GM12878 (cell line): ENCODE measurements around the gene CEBPG. TPM values are rescaled to one million over a fixed set of nuclear protein-coding genes. Genes with fewer than 3 reads are reported as not detected.

Experiments used
- ATAC-seq: fragments of 200-7000 bp; cut with Tn5 transposase; 3 replicates; pipeline ENCODE4 v1.9.1; 2020; ENCODE audit warnings: mild to moderate bottlenecking, moderate library complexity
- BruUV-seq: library from RNA; stranded (reverse); fragments of 400-500 nt; replicated peaks from 2 replicates; lab custom pipeline; 2021; lab: Mats Ljungman, UMichigan
- CTCF ChIA-PET: fragments of 300-600 bp; sonication (Branson Sonifier 250); formaldehyde crosslinking; extraction: SDS; loops from one replicate; lab custom pipeline; 2021; ENCODE audit warnings: inconsistent platforms; lab: Yijun Ruan, JAX
- POLR2A ChIA-PET: fragments of 350-600 bp; formaldehyde crosslinking; extraction: SDS; loops from one replicate; lab custom pipeline; 2021; ENCODE audit warnings: inconsistent platforms; lab: Charles Lee
- RAD21 ChIA-PET: fragments of 300-600 bp; sonication (Branson Sonifier 250); formaldehyde crosslinking; loops from one replicate; lab custom pipeline; 2023; ENCODE audit warnings: antibody characterized with exemption; ENCODE audit not compliant: unreplicated experiment; lab: Charles Lee
- SMC1A ChIA-PET: fragments of 300-600 bp; sonication (Branson Sonifier 250); formaldehyde crosslinking; loops from one replicate; lab custom pipeline; 2023; ENCODE audit not compliant: unreplicated experiment, uncharacterized antibody; lab: Charles Lee
- DNase-seq: peaks from one replicate; pipeline ENCODE4 v3.0.0-alpha.2; 2011; ENCODE audit warnings: low read depth, low spot score
- FAIRE-seq: peaks from 3 replicates; lab custom pipeline; 2011; peaks lifted over from hg19 to GRCh38; lab: Jason Lieb, UNC
- H2AFZ ChIP-seq: 2 replicates; pipeline ENCODE4 v1.6.0; 2011; ENCODE audit warnings: low read depth, low read length, control low read depth; ENCODE audit not compliant: control insufficient read depth
- H3K27ac ChIP-seq: 2 replicates; pipeline ENCODE4 v1.5.1; 2011; ENCODE audit warnings: control low read depth; ENCODE audit not compliant: control insufficient read depth, insufficient read depth
- H3K27me3 ChIP-seq, 2 experiments: replicated peaks in 1 of 2; 2 replicates each; pipeline versions ENCODE4 v1.6.0 to v1.6.1; 2011; ENCODE audit warnings: low read length in 1 of 2; ENCODE audit not compliant: control insufficient read depth in 2 of 2, insufficient read depth in 2 of 2
- H3K36me3 ChIP-seq, 2 experiments: 2 replicates each; pipeline ENCODE4 v1.5.1; 2011; ENCODE audit warnings: low read length in 1 of 2; ENCODE audit not compliant: control insufficient read depth in 2 of 2, insufficient read depth in 2 of 2
- H3K4me1 ChIP-seq: 2 replicates; pipeline ENCODE4 v1.6.1; 2011; ENCODE audit warnings: mild to moderate bottlenecking, low read length, moderate library complexity, mixed read lengths; ENCODE audit not compliant: control insufficient read depth, insufficient read depth
- H3K4me2 ChIP-seq: 2 replicates; pipeline ENCODE4 v1.6.0; 2011; ENCODE audit warnings: control low read depth; ENCODE audit not compliant: control insufficient read depth, insufficient read depth
- H3K4me3 ChIP-seq: fragments of 200-600 bp; sonication (generic); 2 replicates; pipeline ENCODE4 v1.5.1; 2016
- H3K79me2 ChIP-seq: 2 replicates; pipeline ENCODE4 v1.6.0; 2011; ENCODE audit warnings: low read length; ENCODE audit not compliant: control insufficient read depth, insufficient read depth
- H3K9ac ChIP-seq: 2 replicates; pipeline ENCODE4 v1.8.0; 2011; ENCODE audit warnings: low read length, control low read depth, mixed read lengths; ENCODE audit not compliant: control insufficient read depth, insufficient read depth
- H3K9me3 ChIP-seq: replicated peaks from 3 replicates; pipeline ENCODE4 v1.5.1; 2011; ENCODE audit warnings: mild to moderate bottlenecking, low read length; ENCODE audit not compliant: control insufficient read depth, insufficient read depth
- H4K20me1 ChIP-seq: 2 replicates; pipeline ENCODE4 v1.6.0; 2011; ENCODE audit not compliant: control insufficient read depth, insufficient read depth
- ATF3 ChIP-seq: IDR thresholded peaks from 2 replicates; pipeline ENCODE4 v1.6.1; 2011; ENCODE audit warnings: low read depth, mild to moderate bottlenecking, low read length, moderate library complexity, borderline replicate concordance; ENCODE audit errors: extremely low read depth
- BRCA1 ChIP-seq: IDR thresholded peaks from 2 replicates; pipeline ENCODE4 v1.6.1; 2011; ENCODE audit warnings: low read depth, low read length, improper control_type of control experiment
- CREM ChIP-seq: IDR thresholded peaks from 2 replicates; pipeline ENCODE4 v1.6.1; 2014; ENCODE audit warnings: antibody characterized with exemption, low read depth
- HCFC1 ChIP-seq: fragments of 150-350 bp; IDR thresholded peaks from 2 replicates; pipeline ENCODE4 v1.6.1; 2014; ENCODE audit warnings: low read length
- JUND ChIP-seq: IDR thresholded peaks from 2 replicates; pipeline ENCODE4 v1.6.1; 2012; ENCODE audit warnings: low read depth, mild to moderate bottlenecking, low read length, improper control_type of control experiment, moderate library complexity
- MEF2B ChIP-seq: fragments of 450-650 bp; IDR thresholded peaks from 2 replicates; pipeline ENCODE4 v1.6.1; 2018; ENCODE audit warnings: mild to moderate bottlenecking, moderate library complexity; ENCODE audit not compliant: partially characterized antibody, poor library complexity, severe bottlenecking
- POLR2A ChIP-seq: IDR thresholded peaks from 2 replicates; pipeline ENCODE4 v1.6.1; 2011; ENCODE audit warnings: low read depth, mild to moderate bottlenecking, low read length
- POLR2AphosphoS2 ChIP-seq: IDR thresholded peaks from 2 replicates; pipeline ENCODE4 v1.6.1; 2011; ENCODE audit warnings: low read depth, mild to moderate bottlenecking, low read length, improper control_type of control experiment, moderate library complexity
- POLR2AphosphoS5 ChIP-seq: IDR thresholded peaks from 2 replicates; pipeline ENCODE4 v1.6.1; 2011; ENCODE audit warnings: mild to moderate bottlenecking, low read length, inconsistent platforms
- RUNX3 ChIP-seq: IDR thresholded peaks from 2 replicates; pipeline ENCODE4 v1.6.1; 2012; ENCODE audit warnings: low read length, inconsistent platforms
- STAT3 ChIP-seq: IDR thresholded peaks from 2 replicates; pipeline ENCODE4 v1.6.1; 2011; ENCODE audit warnings: low read depth, low read length, improper control_type of control experiment
- SUPT20H ChIP-seq: IDR thresholded peaks from 2 replicates; pipeline ENCODE4 v1.6.1; 2011; ENCODE audit warnings: low read depth, mild to moderate bottlenecking, low read length, moderate library complexity, borderline replicate concordance; ENCODE audit not compliant: control insufficient read depth
- TCF3 ChIP-seq: IDR thresholded peaks from 2 replicates; pipeline ENCODE4 v1.6.1; 2012; ENCODE audit warnings: low read depth, mild to moderate bottlenecking, low read length, borderline replicate concordance; ENCODE audit not compliant: insufficient read depth
- ZNF592 ChIP-seq: fragments of 450-650 bp; IDR thresholded peaks from 2 replicates; pipeline ENCODE4 v1.6.1; 2017; ENCODE audit warnings: mild to moderate bottlenecking, moderate library complexity
- WGBS: methylation state at CpG from one replicate; pipeline ENCODE4 v1.1.6; 2016; ENCODE audit warnings: low lambda C conversion rate; ENCODE audit not compliant: insufficient replicate concordance, insufficient coverage; ENCODE audit errors: missing lambda C conversion rate; 5-methylcytosine and 5-hydroxymethylcytosine counted together
- in situ Hi-C: fragments of 300-500 bp; cut with MboI; formaldehyde crosslinking; loops from 9 replicates; pipeline ENCODE4 v1.14.3; 2018; ENCODE audit warnings: mixed read lengths
- intact Hi-C: fragments of 100-400 bp; cut with micrococcal nuclease; formaldehyde crosslinking; loops from one replicate; pipeline ENCODE4 v1.14.2; 2022; ENCODE audit not compliant: unreplicated experiment
- polyA plus RNA-seq, 11 experiments: library from polyadenylated mRNA; depleted of rRNA in 4 of 11; unstranded in 6 of 11; stranded (reverse) in 5 of 11; fragments of >200 nt; fragmentation: Nextera tagmentation in 4 of 11; fragmentation: Illumina TruSeq in 1 of 11; extraction: Ambion mirVana in 4 of 11; extraction: Trizol in 1 of 11; gene quantifications; 1 replicate in 1 of 11; 2 replicates in 10 of 11; pipeline versions ENCODE4 v1.2.1 to v1.2.3, GENCODE V29; 2011 to 2016; ENCODE audit warnings: inconsistent platforms in 2 of 11, missing spikeins in 2 of 11, low read depth in 1 of 11
- total RNA-seq, 4 experiments: library from RNA; depleted of rRNA in 3 of 4; stranded (reverse); fragments of >200 nt in 3 of 4; fragmentation: Illumina TruSeq in 1 of 4; extraction: Trizol in 1 of 4; gene quantifications; 2 replicates each; pipeline versions ENCODE4 v1.2.1 to v1.2.3, GENCODE V29; 2013 to 2021
- TF ChIP-seq, protein P1 (sequence below): IDR thresholded peaks from 2 replicates; pipeline ENCODE4 v1.6.1; 2012; ENCODE audit warnings: low read depth, low read length, improper control_type of control experiment

The CEBPG gene
- total and polyA plus RNA-seq, 10 of the 15 experiments (the other 5 are each of a cell fraction or from before 2014, with no cell fraction given), result 5.2 to 22.4 (median 20.0) TPM

DNA sequence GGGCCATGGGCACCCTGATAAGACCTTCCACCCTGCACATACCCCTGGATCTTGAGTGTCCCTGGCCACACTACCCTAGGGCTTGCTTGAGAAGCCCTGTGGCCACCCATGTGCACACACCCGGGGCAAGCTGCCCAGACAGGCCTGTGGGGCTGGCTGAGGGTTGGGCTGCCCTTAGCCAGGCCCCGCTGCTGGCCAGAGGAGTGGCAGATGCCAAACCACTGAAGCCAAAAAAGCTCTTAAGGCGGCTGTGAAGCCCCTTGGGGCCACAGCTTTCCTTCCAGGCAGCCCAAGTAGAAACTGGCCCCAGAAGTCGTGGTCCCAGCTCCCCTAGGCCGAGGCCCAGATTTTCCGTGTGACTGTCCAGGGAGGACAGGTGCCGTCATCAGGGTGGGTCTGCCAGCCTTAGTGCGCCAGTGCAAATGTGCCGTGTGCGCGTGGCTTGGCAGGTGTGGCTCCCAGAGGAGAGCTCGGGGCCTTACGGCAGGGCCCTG, 14.8 kb downstream of the CEBPG start:
- H4K20me1 ChIP-seq, result no peaks in the 10 kb centered on the region
- peaks cover 1 to 3% of the 10 kb centered on the region in 2 experiments; a peak in 1 of 4 replicates for H3K36me3 ChIP-seq
- H3K4me2 ChIP-seq, result no peak overlapping the region
- no peak overlapping the region for H3K27ac ChIP-seq
- ATAC-seq (no peak), FAIRE-seq (no peak), DNase-seq (no peak)
- 84% methylated on average over 13 of the region's 13 CpGs for WGBS
- BruUV-seq, result no TSS peak
- ChIA-PET RAD21 (no interaction called here), POLR2A (no interaction called here), CTCF (no interaction called here), SMC1A (no interaction called here)
- no peak overlapping the region for H3K4me3 ChIP-seq
- H3K27me3 ChIP-seq, result no peaks in the 10 kb centered on the region
- H3K79me2 ChIP-seq, result no peaks in the 10 kb centered on the region
- no peak overlapping the region for H3K9ac ChIP-seq
- H3K9me3 ChIP-seq, result no peaks in the 10 kb centered on the region
- intact Hi-C loops (no loop called here), in situ Hi-C loops (no loop called here)
- no peaks in the 10 kb centered on the region for H3K4me1 ChIP-seq
- no peak overlapping the region for H2AFZ ChIP-seq
- TF ChIP-seq TCF3 (no peak), POLR2AphosphoS5 (no peak), SUPT20H (no peak), POLR2AphosphoS2 (no peak), POLR2A (no peak), STAT3 (no peak), BRCA1 (no peak), ZNF592 (no peak), CREM (no peak), JUND (no peak), MEF2B (no peak), HCFC1 (no peak), ATF3 (no peak), RUNX3 (no peak)
- TF ChIP-seq, protein P1, sequence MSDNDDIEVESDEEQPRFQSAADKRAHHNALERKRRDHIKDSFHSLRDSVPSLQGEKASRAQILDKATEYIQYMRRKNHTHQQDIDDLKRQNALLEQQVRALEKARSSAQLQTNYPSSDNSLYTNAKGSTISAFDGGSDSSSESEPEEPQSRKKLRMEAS, result no peak
